ENCODE measurements around the gene RAB42.
"Not testable (repeated sequence)": the region's sequence is repeated elsewhere in the genome, so short reads cannot be mapped to it uniquely, and the experiment has no call there.

The RAB42 gene

GRCh38 chr1:28564310-28564709, 27.8 kb upstream of the RAB42 start:
- no peak for DNase-seq (ENCODE audit: extremely low read depth, low read depth)
- TF ChIP-seq, protein P1, sequence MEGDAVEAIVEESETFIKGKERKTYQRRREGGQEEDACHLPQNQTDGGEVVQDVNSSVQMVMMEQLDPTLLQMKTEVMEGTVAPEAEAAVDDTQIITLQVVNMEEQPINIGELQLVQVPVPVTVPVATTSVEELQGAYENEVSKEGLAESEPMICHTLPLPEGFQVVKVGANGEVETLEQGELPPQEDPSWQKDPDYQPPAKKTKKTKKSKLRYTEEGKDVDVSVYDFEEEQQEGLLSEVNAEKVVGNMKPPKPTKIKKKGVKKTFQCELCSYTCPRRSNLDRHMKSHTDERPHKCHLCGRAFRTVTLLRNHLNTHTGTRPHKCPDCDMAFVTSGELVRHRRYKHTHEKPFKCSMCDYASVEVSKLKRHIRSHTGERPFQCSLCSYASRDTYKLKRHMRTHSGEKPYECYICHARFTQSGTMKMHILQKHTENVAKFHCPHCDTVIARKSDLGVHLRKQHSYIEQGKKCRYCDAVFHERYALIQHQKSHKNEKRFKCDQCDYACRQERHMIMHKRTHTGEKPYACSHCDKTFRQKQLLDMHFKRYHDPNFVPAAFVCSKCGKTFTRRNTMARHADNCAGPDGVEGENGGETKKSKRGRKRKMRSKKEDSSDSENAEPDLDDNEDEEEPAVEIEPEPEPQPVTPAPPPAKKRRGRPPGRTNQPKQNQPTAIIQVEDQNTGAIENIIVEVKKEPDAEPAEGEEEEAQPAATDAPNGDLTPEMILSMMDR (IDR thresholded peaks at IDR 0.05; ENCODE audit: low read depth, low read length) = no peak

- DNase-seq (ENCODE audit: extremely low read depth, low read depth) = no peak
- TF ChIP-seq, protein P1 (IDR thresholded peaks at IDR 0.05; ENCODE audit: low read depth, low read length) = no peak
Measured at GRCh38 chr1:28565040-28565439, 27.0 kb upstream of the RAB42 start.

DNA sequence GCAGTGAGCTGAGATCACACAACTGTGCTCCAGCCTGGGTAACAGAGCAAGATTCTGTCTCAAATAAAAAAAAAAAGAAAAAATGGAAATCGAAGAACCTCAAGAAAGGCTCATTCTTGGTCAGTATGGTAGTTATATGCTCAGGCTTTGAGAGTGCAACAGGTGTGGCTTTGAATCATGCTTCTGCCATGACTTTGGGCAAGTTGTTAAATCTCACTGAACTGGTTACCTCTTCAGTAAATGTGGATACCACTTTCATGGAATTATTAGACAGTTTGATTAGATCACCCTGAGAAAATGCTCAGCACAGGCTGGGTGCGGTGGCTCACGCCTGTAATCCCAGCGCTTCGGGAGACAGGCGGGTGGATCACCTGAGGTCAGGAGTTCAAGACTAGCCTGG, 26.3 kb upstream of the RAB42 start:
- TF ChIP-seq, protein P1 (IDR thresholded peaks at IDR 0.05; ENCODE audit: low read depth, low read length) = no peak
- no peak for DNase-seq (ENCODE audit: extremely low read depth, low read depth)

- no peak for DNase-seq (ENCODE audit: extremely low read depth, low read depth)
- TF ChIP-seq, protein P1 (IDR thresholded peaks at IDR 0.05; ENCODE audit: low read depth, low read length) = no peak
Measured at GRCh38 chr1:28566931-28567330, 25.1 kb upstream of the RAB42 start.

GRCh38 chr1:28571911-28572310, 20.2 kb upstream of the RAB42 start:
- DNase-seq (ENCODE audit: extremely low read depth, low read depth) = no peak
- TF ChIP-seq, protein P1 (IDR thresholded peaks at IDR 0.05; ENCODE audit: low read depth, low read length) = no peak

DNA sequence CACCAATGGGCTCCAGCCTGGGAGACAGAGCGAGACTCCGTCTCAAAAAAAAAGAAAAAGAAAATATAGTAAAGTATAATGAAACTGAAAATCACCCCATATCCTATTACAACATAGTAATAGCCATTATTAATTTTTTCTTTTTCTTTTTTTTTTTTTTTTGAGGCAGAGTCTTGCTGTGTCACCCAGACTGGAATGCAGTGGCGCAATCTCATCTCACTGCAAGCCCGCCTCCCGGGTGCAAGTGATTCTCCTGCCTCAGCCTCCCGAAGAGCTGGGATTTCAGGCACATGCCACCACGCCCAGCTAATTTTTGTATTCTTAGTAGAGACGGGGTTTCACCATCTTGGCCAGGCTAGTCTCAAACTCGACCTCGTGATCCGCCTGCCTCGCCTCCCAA, 19.2 kb upstream of the RAB42 start:
- not testable (repeated sequence) for DNase-seq (ENCODE audit: extremely low read depth, low read depth)

DNA sequence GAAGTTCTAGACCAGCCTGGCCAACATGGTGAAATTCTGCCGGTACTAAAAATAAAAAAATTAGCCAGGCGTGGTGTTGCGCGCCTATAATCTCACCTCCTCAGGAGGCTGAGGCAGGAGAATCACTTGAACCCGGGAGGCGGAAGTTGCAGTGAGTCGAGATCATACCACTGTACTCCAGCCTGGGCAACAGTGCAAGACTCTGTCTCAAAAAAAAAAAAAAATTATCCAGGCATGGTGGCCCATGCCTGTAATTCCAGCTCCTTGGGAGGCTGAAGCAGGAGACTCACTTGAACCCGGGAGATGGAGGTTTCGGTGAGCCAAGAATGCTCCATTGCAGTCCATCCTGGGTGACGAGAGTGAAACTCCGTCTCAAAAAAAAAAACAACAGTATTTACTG, 18.5 kb upstream of the RAB42 start:
- no peak for DNase-seq (ENCODE audit: extremely low read depth, low read depth)
- TF ChIP-seq, protein P1 (IDR thresholded peaks at IDR 0.05; ENCODE audit: low read depth, low read length) = no peak

DNA sequence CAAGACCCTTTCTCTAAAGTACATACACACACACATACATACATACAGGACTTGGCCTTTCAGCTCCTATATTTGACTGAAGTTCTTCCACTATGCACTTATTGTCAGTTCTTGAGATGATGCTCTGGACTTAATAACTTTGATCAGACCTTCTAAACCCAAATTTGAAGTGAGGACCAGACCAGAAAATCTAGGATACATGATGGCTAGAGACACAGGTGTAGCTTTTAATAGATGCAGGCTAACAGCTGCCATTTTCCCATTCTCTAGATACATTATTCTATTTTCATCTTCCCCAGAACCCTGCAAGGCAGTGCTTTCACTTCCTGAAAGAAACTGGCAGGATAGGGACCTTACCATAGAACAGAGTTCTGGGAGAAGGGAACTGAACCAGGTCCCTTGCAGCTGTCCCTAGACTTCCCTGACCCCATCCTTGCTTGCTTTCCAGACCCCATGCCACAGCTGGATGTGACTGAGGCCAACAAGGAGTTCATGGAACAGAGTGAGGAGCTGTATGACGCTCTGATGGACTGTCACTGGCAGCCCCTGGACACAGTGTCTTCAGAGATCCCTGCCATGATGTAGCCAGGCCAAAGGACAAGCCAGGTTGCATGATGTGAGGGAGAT, 14.9 kb upstream of the RAB42 start:
- no peak for DNase-seq (ENCODE audit: extremely low read depth, low read depth)
- TF ChIP-seq, protein P1 (IDR thresholded peaks at IDR 0.05; ENCODE audit: low read depth, low read length) = no peak
